ENCODE results near the gene DIPK1C.

Gene DIPK1C

GRCh38 chr18:74451148-74451547 lies 6.0 kb downstream of the DIPK1C start:
- DNase-seq (ENCODE audit: low read depth): no peak

DNA sequence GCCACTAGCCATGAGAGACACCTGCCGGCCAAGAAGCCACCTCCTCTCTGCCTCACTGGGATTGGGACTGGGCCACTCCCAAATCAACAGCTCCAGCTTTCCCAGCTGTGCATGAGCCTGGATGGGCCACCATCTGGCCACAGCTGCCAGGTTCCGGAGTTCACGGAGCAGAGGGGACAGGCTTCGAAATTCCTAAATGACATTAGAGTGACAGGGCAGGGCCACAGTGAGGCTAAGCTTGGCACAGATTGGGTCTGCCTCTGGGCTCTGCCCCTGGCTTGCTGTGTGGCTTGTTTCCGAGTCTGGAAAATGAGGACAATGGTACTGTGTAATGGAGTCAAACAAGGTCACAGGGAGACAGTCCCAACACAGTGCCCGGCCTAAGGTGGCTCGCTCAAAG lies 6.5 kb downstream of the DIPK1C start:
- DNase-seq (ENCODE audit: low read depth): no peak

- DNase-seq (ENCODE audit: low read depth): no peak
Measured at GRCh38 chr18:74447404-74448152, 9.5 kb downstream of the DIPK1C start.

DNA sequence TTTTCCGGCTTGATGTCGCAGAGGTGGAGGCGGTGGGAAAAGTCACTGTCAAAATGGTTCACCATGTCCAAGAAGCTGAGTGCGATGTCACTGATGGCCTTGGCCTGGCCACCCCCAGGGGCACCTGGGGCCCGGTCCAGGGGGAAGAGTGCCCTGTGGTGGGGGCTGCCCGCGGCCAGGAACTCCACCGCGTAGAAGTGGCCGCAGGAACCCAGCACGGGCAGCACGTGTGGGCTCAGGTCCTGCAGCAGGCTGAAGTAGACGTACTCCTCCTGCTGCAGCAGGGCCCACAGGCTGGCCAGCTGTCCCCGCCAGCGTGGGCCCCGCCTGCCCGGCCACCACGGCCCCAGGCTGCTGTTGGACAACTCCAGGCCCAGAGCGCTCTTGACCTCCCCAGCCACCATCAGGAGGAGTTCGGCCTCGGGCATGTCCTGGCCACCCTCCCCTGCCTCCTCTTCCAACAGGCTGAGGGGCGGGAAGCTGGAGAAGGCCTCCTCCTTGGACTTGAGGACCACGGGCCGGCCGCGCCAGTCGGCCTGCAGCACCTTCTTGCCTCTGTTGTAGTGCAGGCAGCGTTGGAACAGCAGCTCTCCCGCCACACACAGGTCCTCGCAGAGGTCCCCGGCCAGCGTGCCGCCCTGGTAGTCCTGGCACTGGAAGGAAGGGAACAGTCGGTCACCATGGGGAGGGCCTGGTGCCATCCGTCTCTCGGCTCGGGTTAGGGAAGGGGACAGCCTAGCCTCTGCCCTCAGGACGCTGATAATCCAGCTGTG lies 10.3 kb downstream of the DIPK1C start:
- DNase-seq (ENCODE audit: low read depth): no peak

DNA sequence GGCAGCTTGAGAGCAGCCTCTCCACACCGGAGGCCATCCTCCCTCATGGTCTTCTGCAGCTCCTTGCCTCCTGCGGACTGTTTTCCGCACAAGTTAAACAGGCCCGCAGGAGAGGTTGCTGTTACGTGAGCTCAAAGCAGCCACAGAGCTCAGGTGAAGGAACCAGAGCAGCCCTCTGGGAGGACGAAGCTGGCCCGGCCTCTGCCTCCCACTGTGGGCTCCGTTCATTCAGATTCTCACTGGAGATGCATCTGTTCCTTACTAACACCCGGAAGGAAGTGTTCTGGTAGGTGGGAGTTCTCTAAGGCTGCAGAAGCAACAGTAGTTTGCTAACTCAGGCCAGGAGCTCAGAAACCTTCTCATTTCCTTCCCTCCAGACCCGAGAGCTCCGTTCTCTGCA lies 10.9 kb downstream of the DIPK1C start:
- no peak for DNase-seq (ENCODE audit: low read depth)

- DNase-seq (ENCODE audit: low read depth): no peak
Measured at GRCh38 chr18:74445585-74445984, 11.5 kb downstream of the DIPK1C start.

GRCh38 chr18:74444104-74444503 lies 13.0 kb downstream of the DIPK1C start:
- DNase-seq (ENCODE audit: low read depth): no peak

GRCh38 chr18:74440808-74441427 lies 16.2 kb downstream of the DIPK1C start:
- DNase-seq (ENCODE audit: low read depth): no peak

- no peak for DNase-seq (ENCODE audit: low read depth)
Measured at GRCh38 chr18:74438091-74438490, 19.0 kb downstream of the DIPK1C start.

DNA sequence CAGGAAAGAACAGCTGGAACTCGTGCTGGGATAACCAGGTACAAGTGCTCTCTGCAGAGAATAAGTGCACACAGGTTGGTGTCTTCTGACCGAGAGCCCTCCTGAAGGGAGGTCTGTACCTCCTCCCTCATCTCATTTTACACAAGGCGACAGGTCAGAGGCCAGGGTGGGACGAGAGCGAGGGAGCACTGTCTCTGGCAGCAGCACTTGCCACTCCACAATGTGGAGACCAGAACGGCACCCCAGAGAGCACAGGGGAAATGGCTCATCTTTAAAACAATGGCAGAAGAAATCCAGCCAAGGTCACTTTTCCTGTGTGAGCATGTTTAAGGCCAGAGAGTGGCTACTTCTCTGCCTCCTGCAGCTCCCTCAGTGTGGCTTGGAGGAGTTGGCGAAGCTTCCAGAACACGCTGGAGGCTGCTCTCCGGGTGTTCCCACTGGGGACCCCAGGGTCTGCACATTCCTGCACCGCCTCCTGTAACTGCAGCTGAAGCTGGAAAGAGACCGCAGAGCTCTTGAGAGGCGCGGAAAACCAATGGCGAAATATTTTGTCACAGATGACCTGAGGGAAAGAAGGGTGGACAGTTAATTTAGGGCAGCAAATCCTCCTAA lies 20.8 kb downstream of the DIPK1C start:
- DNase-seq (ENCODE audit: low read depth): no peak

- DNase-seq (ENCODE audit: low read depth): no peak
Measured at GRCh38 chr18:74435740-74436139, 21.4 kb downstream of the DIPK1C start.

GRCh38 chr18:74434466-74434865 lies 22.6 kb downstream of the DIPK1C start:
- DNase-seq (ENCODE audit: low read depth): no peak

- DNase-seq (ENCODE audit: low read depth): no peak
Measured at GRCh38 chr18:74430806-74431571, 26.1 kb downstream of the DIPK1C start.

GRCh38 chr18:74430231-74430630 lies 26.9 kb downstream of the DIPK1C start:
- no peak for DNase-seq (ENCODE audit: low read depth)

- DNase-seq (ENCODE audit: low read depth): no peak
Measured at GRCh38 chr18:74429096-74429495, 28.0 kb downstream of the DIPK1C start.

- DNase-seq (ENCODE audit: low read depth): no peak
Measured at GRCh38 chr18:74427442-74428112, 29.5 kb downstream of the DIPK1C start.

DNA sequence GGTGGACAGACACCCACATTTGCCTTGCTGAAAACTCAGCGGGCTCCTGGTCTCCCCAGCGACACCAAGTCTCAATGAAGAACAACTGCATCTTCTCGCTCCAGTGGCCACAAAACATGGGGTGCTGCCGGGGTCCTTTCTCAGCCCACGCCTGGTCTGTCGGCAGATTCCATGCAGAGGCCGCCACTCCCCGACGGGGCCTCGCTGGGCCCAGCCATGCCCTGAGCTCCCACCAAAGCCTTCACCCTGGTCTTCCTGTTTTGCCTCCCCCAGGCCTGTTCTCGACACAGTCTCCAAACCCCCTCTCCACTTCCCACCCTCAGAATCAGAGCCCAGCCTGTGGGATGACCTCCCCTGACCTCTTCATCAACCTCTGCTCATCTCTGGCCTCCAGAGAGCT lies 31.2 kb downstream of the DIPK1C start:
- no peak for DNase-seq (ENCODE audit: low read depth)

- no peak for DNase-seq (ENCODE audit: low read depth)
Measured at GRCh38 chr18:74425161-74425560, 31.9 kb downstream of the DIPK1C start.

- DNase-seq (ENCODE audit: low read depth): no peak
Measured at GRCh38 chr18:74422541-74422940, 34.6 kb downstream of the DIPK1C start.

GRCh38 chr18:74420926-74421325 lies 36.2 kb downstream of the DIPK1C start:
- no peak for DNase-seq (ENCODE audit: low read depth)

- no peak for DNase-seq (ENCODE audit: low read depth)
Measured at GRCh38 chr18:74420481-74420880, 36.6 kb downstream of the DIPK1C start.

All from activated T-helper 9 cell treated with anti-CD3 and anti-CD28 coated beads, Interleukin-2, amount 50 U/mL, for 16 hours (primary cell).